A673 (cell line): ENCODE measurements around the gene COX5A. TPM values are rescaled to one million over a fixed set of nuclear protein-coding genes. Genes with fewer than 3 reads are reported as not detected.

Experiments
- BruUV-seq: library from RNA; stranded (reverse); fragments of 400-500 nt; replicated peaks from 2 replicates; lab custom pipeline; 2021; lab: Mats Ljungman, UMichigan
- CTCF ChIA-PET: fragments of 300-600 bp; sonication (Branson Sonifier 250); formaldehyde crosslinking; loops from one replicate; lab custom pipeline; 2022; ENCODE audit warnings: antibody characterized with exemption; lab: Charles Lee
- POLR2A ChIA-PET: fragments of 300-600 bp; sonication (Branson Sonifier 250); formaldehyde crosslinking; loops from one replicate; lab custom pipeline; 2022; ENCODE audit warnings: antibody characterized with exemption; ENCODE audit not compliant: low non-redundant PET; lab: Charles Lee
- DNase-seq: peaks from one replicate; pipeline ENCODE4 v3.0.0-alpha.2; 2015; ENCODE audit warnings: low spot score
- H3K27ac ChIP-seq: fragments of 200-600 bp; sonication (generic); 2 replicates; pipeline ENCODE4 v1.5.1; 2016; ENCODE audit warnings: mixed run types, low read depth, mild to moderate bottlenecking, mixed read lengths, antibody characterized with exemption, low read length; ENCODE audit not compliant: poor library complexity, severe bottlenecking
- H3K27me3 ChIP-seq: fragments of 200-600 bp; sonication (generic); replicated peaks from 2 replicates; pipeline ENCODE4 v1.6.1; 2017; ENCODE audit warnings: mixed run types, low read depth, mild to moderate bottlenecking, mixed read lengths, antibody characterized with exemption, low read length; ENCODE audit not compliant: insufficient read depth, poor library complexity
- H3K36me3 ChIP-seq: fragments of 200-600 bp; sonication (generic); 2 replicates; pipeline ENCODE4 v1.6.1; 2016; ENCODE audit warnings: mixed run types, mild to moderate bottlenecking, mixed read lengths, antibody characterized with exemption, low read length; ENCODE audit not compliant: insufficient read depth, poor library complexity, severe bottlenecking
- H3K4me1 ChIP-seq: fragments of 200-600 bp; sonication (generic); 2 replicates; pipeline ENCODE4 v1.6.1; 2017; ENCODE audit warnings: mixed run types, mild to moderate bottlenecking, mixed read lengths, antibody characterized with exemption, low read length; ENCODE audit not compliant: insufficient read depth, poor library complexity, severe bottlenecking
- H3K4me3 ChIP-seq: fragments of 200-600 bp; sonication (generic); 2 replicates; pipeline ENCODE4 v1.5.1; 2016; ENCODE audit warnings: low read depth, mixed run types, mild to moderate bottlenecking, mixed read lengths, low read length; ENCODE audit not compliant: poor library complexity, severe bottlenecking
- H3K9me3 ChIP-seq: fragments of 200-600 bp; sonication (generic); 2 replicates; pipeline ENCODE4 v1.6.1; 2016; ENCODE audit warnings: mixed run types, low read depth, mild to moderate bottlenecking, mixed read lengths, antibody characterized with exemption, low read length; ENCODE audit not compliant: poor library complexity, severe bottlenecking
- EZH2 ChIP-seq: fragments of 200-600 bp; sonication (generic); IDR thresholded peaks from 2 replicates; pipeline ENCODE4 v1.6.1; 2017; ENCODE audit warnings: borderline replicate concordance, low read depth, mild to moderate bottlenecking, mixed read lengths, antibody characterized with exemption, low read length; ENCODE audit not compliant: poor library complexity, severe bottlenecking
- intact Hi-C: fragments of 100-400 bp; cut with micrococcal nuclease; formaldehyde crosslinking; loops from one replicate; pipeline ENCODE4 v1.10.0; 2022; ENCODE audit not compliant: unreplicated experiment
- total RNA-seq: library from RNA; stranded (reverse); gene quantifications from 2 replicates; pipeline ENCODE4 v1.2.3, GENCODE V29; 2021
- TF ChIP-seq, protein P1 (sequence below): fragments of 300-800, 200-600 bp; sonication (generic); conservative IDR thresholded peaks from 2 replicates; pipeline ENCODE4 v1.5.1; 2017; ENCODE audit warnings: low read depth, mild to moderate bottlenecking, antibody characterized with exemption, low read length, moderate library complexity, mixed read lengths

COX5A gene
- total RNA-seq, 1 experiment from 2014 or later, result 354 TPM

DNA sequence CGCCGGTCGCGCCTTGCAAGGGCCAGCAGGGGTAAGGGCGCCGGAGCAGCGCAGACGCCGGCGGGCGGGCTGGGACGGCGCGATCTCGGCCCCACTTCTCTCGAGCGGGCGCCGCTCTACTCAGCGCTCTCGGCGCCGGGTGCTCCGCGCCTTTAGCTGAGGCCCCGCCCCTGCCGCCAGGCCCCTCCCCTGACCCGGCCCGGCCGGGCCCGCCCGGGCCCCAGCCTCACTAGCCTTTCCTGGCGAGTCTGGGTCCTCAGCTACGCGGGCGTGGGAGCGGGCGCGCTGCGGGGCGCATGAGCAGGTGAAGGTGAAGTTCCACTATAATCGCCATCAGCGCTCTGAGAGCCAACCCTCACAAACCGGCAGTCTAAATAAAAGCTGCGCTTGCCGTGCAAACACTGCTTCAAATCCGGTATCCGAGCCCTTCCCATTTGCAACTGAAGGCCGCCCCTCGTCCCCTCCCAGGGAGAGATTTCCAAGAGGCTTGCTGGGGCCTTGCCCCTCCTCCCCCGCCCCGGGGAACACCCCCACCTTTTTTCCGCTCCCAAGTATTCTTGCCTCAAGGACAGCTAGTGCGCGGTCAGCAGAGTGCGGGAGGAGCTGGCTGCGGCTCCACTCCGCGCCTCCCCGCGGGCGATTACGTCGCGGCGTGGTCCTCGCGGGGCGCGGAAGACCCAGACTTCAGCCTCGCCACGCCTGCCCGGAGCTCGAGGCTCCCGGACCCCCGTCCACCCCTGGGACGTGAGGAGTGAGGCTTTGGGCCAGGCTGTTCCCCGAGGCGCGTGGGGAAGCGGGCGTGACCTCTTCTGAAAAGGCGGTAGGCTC, 19.0 kb upstream of the COX5A start, which contains the start of gene RPP25:
RPP25 (minus strand) TSS at position 125 of the 828 bp plus-strand sequence. CDS start 189 bp downstream, outside the sequence.
- ChIA-PET CTCF (interaction anchor here (0.6 to 1.5 kb wide), 5 partner anchors 18 to 245 kb away, joined by 3 to 6 read pairs (median 5); partner anchors contain the start of gene C15orf39), POLR2A (interaction anchor here (0.6 to 0.7 kb wide), 3 partner anchors 495 to 651 kb away, joined by 3 to 19 read pairs (median 3); partner anchors contain the start of gene SIN3A)
- H3K4me3 ChIP-seq, result peak within 1 kb of the TSS; percentile 66
- intact Hi-C loops, result no loop called here
- H3K36me3 ChIP-seq, result no peaks in the 10 kb centered on the region
- H3K4me1 ChIP-seq, result peaks cover 60% of the 10 kb centered on the region
- H3K9me3 ChIP-seq, result no peaks in the 10 kb centered on the region
- no peaks in the 10 kb centered on the region for H3K27me3 ChIP-seq
- DNase-seq, result peak; percentile 92
- TF ChIP-seq EZH2, result no peak
- TF ChIP-seq, protein P1, sequence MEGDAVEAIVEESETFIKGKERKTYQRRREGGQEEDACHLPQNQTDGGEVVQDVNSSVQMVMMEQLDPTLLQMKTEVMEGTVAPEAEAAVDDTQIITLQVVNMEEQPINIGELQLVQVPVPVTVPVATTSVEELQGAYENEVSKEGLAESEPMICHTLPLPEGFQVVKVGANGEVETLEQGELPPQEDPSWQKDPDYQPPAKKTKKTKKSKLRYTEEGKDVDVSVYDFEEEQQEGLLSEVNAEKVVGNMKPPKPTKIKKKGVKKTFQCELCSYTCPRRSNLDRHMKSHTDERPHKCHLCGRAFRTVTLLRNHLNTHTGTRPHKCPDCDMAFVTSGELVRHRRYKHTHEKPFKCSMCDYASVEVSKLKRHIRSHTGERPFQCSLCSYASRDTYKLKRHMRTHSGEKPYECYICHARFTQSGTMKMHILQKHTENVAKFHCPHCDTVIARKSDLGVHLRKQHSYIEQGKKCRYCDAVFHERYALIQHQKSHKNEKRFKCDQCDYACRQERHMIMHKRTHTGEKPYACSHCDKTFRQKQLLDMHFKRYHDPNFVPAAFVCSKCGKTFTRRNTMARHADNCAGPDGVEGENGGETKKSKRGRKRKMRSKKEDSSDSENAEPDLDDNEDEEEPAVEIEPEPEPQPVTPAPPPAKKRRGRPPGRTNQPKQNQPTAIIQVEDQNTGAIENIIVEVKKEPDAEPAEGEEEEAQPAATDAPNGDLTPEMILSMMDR, result no peak
- no TSS peak for BruUV-seq
- H3K27ac ChIP-seq, result peak within 1 kb of the TSS; percentile 73

DNA sequence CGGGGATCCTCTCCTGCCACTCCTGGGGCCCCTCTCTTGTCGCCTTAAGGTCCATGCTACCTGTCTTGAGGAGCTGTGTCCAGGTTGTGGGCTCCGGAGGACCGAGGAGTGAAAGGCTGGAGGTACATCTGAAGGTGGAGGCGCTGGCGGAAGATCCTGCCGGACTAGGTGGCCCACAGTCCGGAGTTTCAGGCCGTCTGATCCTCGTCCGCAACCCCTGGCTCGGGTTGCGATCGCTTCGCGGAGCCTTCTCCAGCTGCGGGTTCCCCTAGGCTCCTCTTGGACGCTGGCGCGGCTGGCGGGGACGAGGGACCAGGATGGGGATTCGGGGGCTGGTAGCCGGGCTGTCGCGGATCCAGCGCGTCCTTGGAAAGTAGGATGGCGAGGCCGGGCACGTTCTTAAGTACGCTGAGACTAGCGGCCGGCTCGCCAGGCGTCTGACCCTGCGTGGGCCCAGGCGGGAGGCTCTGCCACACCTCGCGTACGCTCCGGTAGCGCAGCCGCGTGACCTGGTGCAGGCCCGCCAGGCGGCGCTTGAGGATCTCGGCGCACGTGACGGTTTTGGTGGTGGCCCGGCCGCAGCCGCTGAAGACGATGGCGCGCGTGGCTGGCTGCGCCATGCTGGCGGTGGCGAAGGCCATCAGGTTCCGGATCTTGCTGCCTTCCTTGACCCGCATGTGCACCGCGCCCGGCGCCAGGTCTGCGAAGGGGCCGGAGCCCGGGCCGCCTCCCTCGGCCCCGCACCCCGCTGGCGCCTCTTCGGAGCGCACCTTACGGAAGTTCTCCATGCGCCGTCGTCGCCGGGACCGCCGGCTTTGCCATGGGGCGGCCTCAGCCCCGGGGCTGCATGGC, 18.1 kb upstream of the COX5A start:
- peak; percentile 78 for DNase-seq
- no peaks in the 10 kb centered on the region for H3K9me3 ChIP-seq
- peak overlapping the region; percentile 73 for H3K27ac ChIP-seq
- peaks cover 51% of the 10 kb centered on the region for H3K4me1 ChIP-seq
- H3K4me3 ChIP-seq, result peak overlapping the region; percentile 66
- intact Hi-C loops, result no loop called here
- no TSS peak for BruUV-seq
- ChIA-PET POLR2A (interaction anchor here (0.6 kb wide), 1 partner anchor 651 kb away, joined by 3 read pairs; no protein-coding TSS in a partner anchor), CTCF (interaction anchor here (1.2 to 1.5 kb wide), 2 partner anchors 54 to 246 kb away, joined by 3 to 5 read pairs; partner anchors contain the start of gene C15orf39)
- no peaks in the 10 kb centered on the region for H3K27me3 ChIP-seq
- no peaks in the 10 kb centered on the region for H3K36me3 ChIP-seq
- TF ChIP-seq EZH2, result no peak
- TF ChIP-seq, protein P1, result peak; percentile 56; the same call in 1 of the 2 replicates

DNA sequence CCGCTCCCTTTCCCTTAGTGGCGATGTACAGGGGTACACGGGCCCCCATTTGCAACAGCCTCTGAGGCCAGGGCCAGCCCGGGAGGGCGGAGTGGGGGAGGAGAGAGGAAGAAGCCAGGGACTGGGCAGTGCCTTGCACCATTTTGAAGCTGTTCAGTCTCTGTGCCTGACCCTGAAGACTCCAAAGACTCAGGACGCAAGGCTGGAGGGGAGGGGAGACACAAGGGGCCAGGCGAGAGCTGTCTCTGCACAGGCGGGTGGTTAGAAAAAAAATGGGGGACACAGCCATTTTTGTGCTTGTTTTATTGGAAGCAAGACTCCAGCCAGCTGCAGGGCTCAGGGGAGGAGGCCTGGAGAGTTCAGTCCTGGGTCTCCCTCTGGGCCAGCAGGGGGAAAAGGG, 17.1 kb upstream of the COX5A start:
- intact Hi-C loops, result no loop called here
- H3K9me3 ChIP-seq, result no peaks in the 10 kb centered on the region
- no peaks in the 10 kb centered on the region for H3K36me3 ChIP-seq
- H3K4me1 ChIP-seq, result peaks cover 53% of the 10 kb centered on the region
- H3K27ac ChIP-seq, result peak overlapping the region; percentile 67
- CTCF ChIA-PET, result interaction anchor here (1.0 to 1.2 kb wide), 2 partner anchors 53 to 249 kb away, joined by 3 read pairs; no protein-coding TSS in a partner anchor
- TF ChIP-seq EZH2, result no peak
- TF ChIP-seq, protein P1, result no peak
- no peak for DNase-seq
- BruUV-seq, result no TSS peak
- peak overlapping the region; percentile 66 for H3K4me3 ChIP-seq
- no peaks in the 10 kb centered on the region for H3K27me3 ChIP-seq
- POLR2A ChIA-PET, result no interaction called here
